CD8-positive, alpha-beta memory T cell (primary cell): ENCODE results near the gene LRRFIP1. TPM values are rescaled to one million over a fixed set of nuclear protein-coding genes. Genes with fewer than 3 reads are reported as not detected.

Source experiments
- CTCF ChIA-PET: fragments of 350-600 bp; sonication (Branson Sonifier 250); formaldehyde crosslinking; loops from one replicate; lab custom pipeline; 2021; ENCODE audit warnings: antibody characterized with exemption; lab: Charles Lee
- POLR2A ChIA-PET: fragments of 350-600 bp; sonication (Branson Sonifier 250); formaldehyde crosslinking; loops from one replicate; lab custom pipeline; 2021; ENCODE audit warnings: antibody characterized with exemption; lab: Charles Lee
- DNase-seq, 5 donors: peaks; one replicate each; pipeline versions ENCODE4 v3.0.0 to v3.0.0-alpha.2; 2020 to 2022; ENCODE audit warnings: mixed read lengths in 1 of 5
- H3K27ac ChIP-seq: one replicate; pipeline ENCODE4 v1.7.0; 2013; ENCODE audit warnings: low read depth, mild to moderate bottlenecking, low read length, moderate library complexity
- H3K27me3 ChIP-seq: 2 replicates; pipeline ENCODE4 v1.7.0; 2013; ENCODE audit warnings: low read length, mild to moderate bottlenecking; ENCODE audit not compliant: insufficient read depth, poor library complexity, severe bottlenecking
- H3K36me3 ChIP-seq: 2 replicates; pipeline ENCODE4 v1.7.0; 2013; ENCODE audit warnings: mild to moderate bottlenecking, low read length, moderate library complexity; ENCODE audit not compliant: insufficient read depth
- H3K4me1 ChIP-seq: 2 replicates; pipeline ENCODE4 v1.7.0; 2013; ENCODE audit warnings: mild to moderate bottlenecking, low read length, moderate library complexity; ENCODE audit not compliant: insufficient read depth
- H3K4me3 ChIP-seq: 2 replicates; pipeline ENCODE4 v1.7.0; 2013; ENCODE audit warnings: mild to moderate bottlenecking, low read length
- H3K9me3 ChIP-seq: 2 replicates; pipeline ENCODE4 v1.7.0; 2013; ENCODE audit warnings: mild to moderate bottlenecking, low read length
- H3K27ac Mint-ChIP-seq, 8 donors: one replicate each; pipeline ENCODE4 v1.8.0; 2020 to 2021; ENCODE audit warnings: mixed read lengths in 8 of 8, mild to moderate bottlenecking in 6 of 8, inconsistent platforms in 3 of 8, moderate library complexity in 3 of 8
- H3K27me3 Mint-ChIP-seq, 2 donors: one replicate each; pipeline ENCODE4 v1.8.0; 2020 to 2021; ENCODE audit warnings: mixed read lengths in 2 of 2, mild to moderate bottlenecking in 1 of 2, moderate library complexity in 1 of 2
- H3K36me3 Mint-ChIP-seq, 3 donors: one replicate each; pipeline ENCODE4 v1.8.0; 2020 to 2021; ENCODE audit warnings: mixed read lengths in 3 of 3, inconsistent platforms in 1 of 3, mild to moderate bottlenecking in 1 of 3
- H3K4me1 Mint-ChIP-seq, 3 donors: one replicate each; pipeline ENCODE4 v1.8.0; 2020 to 2021; ENCODE audit warnings: mixed read lengths in 3 of 3, inconsistent platforms in 1 of 3, mild to moderate bottlenecking in 1 of 3
- H3K4me3 Mint-ChIP-seq, 7 donors: one replicate each; pipeline ENCODE4 v1.8.0; 2020 to 2021; ENCODE audit warnings: mixed read lengths in 7 of 7, mild to moderate bottlenecking in 6 of 7, moderate library complexity in 4 of 7, inconsistent platforms in 2 of 7
- H3K9me3 Mint-ChIP-seq, 5 donors: one replicate each; pipeline ENCODE4 v1.8.0; 2020 to 2022; ENCODE audit warnings: mixed read lengths in 5 of 5, mild to moderate bottlenecking in 3 of 5, moderate library complexity in 2 of 5, inconsistent platforms in 1 of 5
- polyA plus RNA-seq: library from polyadenylated mRNA; unstranded; fragments of 300-500 nt; fragmentation: Illumina TruSeq; gene quantifications from one replicate; pipeline ENCODE4 v1.2.3, GENCODE V29; 2021
- total RNA-seq, 2 experiments: library from RNA; stranded (reverse); gene quantifications; one replicate each; pipeline ENCODE4 v1.2.3, GENCODE V29; 2021

The LRRFIP1 gene
- total and polyA plus RNA-seq, 3 experiments from 2014 or later = 128 to 192 (median 188) TPM

GRCh38 chr2:237693291-237693994, 66.1 kb downstream of the LRRFIP1 start:
- DNase-seq = peak in 2 of 5 donors; percentile 21 to 62
- ChIA-PET POLR2A (interaction anchor here (1.0 to 6.0 kb wide), 3 partner anchors 9 to 19 kb away, joined by 3 to 56 read pairs (median 8); no protein-coding TSS in a partner anchor), CTCF (interaction anchor here (1.6 to 19.9 kb wide), 6 partner anchors 9 to 51 kb away, joined by 5 to 295 read pairs (median 12); no protein-coding TSS in a partner anchor)
- H3K4me3 Mint-ChIP-seq = peak overlapping the region; percentile 87 to 96 (median 92)
- H3K36me3 ChIP-seq = no peaks in the 10 kb centered on the region
- peaks cover 0 to 8% (median 0%) of the 10 kb centered on the region in 3 donors for H3K36me3 Mint-ChIP-seq
- no peaks in the 10 kb centered on the region for H3K27me3 ChIP-seq
- peak overlapping the region; percentile 79 for H3K4me3 ChIP-seq
- H3K4me1 Mint-ChIP-seq = peaks cover 79 to 83% (median 81%) of the 10 kb centered on the region in 3 donors
- no peaks in the 10 kb centered on the region for H3K9me3 Mint-ChIP-seq
- peak overlapping the region; percentile 94 for H3K27ac ChIP-seq
- H3K4me1 ChIP-seq = peaks cover 77% of the 10 kb centered on the region
- H3K27me3 Mint-ChIP-seq = no peaks in the 10 kb centered on the region
- H3K9me3 ChIP-seq = no peaks in the 10 kb centered on the region
- H3K27ac Mint-ChIP-seq = peak overlapping the region; percentile 90 to 98 (median 96)

GRCh38 chr2:237694415-237695194, 67.2 kb downstream of the LRRFIP1 start:
- CTCF ChIA-PET = interaction anchor here (2.1 to 19.9 kb wide), 4 partner anchors 8 to 50 kb away, joined by 9 to 295 read pairs (median 14); no protein-coding TSS in a partner anchor
- POLR2A ChIA-PET = interaction anchor here (2.0 to 6.0 kb wide), 2 partner anchors 10 to 20 kb away, joined by 8 to 56 read pairs; no protein-coding TSS in a partner anchor
- Histone ChIP-seq H3K4me3 (peak overlapping the region; percentile 79), H3K27me3 (no peaks in the 10 kb centered on the region), H3K27ac (peak overlapping the region; percentile 94), H3K9me3 (no peaks in the 10 kb centered on the region), H3K36me3 (no peaks in the 10 kb centered on the region), H3K4me1 (peaks cover 77% of the 10 kb centered on the region)
- Mint-ChIP-seq H3K27ac (peak overlapping the region; percentile 90 to 98 (median 96)), H3K27me3 (no peaks in the 10 kb centered on the region), H3K4me1 (peaks cover 76 to 82% (median 79%) of the 10 kb centered on the region in 3 donors), H3K4me3 (peak overlapping the region; percentile 87 to 96 (median 92)), H3K9me3 (no peaks in the 10 kb centered on the region), H3K36me3 (peaks cover 0 to 10% (median 0%) of the 10 kb centered on the region in 3 donors)
- DNase-seq = no peak

GRCh38 chr2:237695201-237695780, 67.9 kb downstream of the LRRFIP1 start:
- Histone ChIP-seq H3K4me3 (peak overlapping the region; percentile 79), H3K4me1 (peaks cover 77% of the 10 kb centered on the region)

DNA sequence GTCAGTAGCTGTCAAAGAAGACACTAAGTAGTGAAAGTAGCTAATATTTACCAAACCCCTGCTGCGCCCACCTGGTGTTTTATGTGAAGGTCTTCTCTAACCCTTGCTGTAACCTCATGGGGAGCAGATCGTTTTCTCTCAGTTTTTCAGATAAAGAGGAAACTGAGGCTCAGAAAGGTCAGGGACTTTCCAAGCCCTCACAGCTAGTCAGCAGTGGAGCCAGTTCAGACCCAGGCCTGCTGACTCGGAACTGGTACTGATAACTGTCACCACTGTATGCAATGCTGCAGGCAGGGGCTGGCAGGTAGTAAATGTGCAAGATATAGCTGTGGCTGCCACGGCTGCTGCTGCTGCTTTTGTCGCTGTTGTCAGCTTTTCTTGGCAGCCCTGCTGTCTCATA, 69.1 kb downstream of the LRRFIP1 start:
- POLR2A ChIA-PET = interaction anchor here (0.7 to 2.9 kb wide), 3 partner anchors 9 to 49 kb away, joined by 3 to 18 read pairs (median 15); no protein-coding TSS in a partner anchor
- CTCF ChIA-PET = interaction anchor here (0.9 to 19.9 kb wide), 8 partner anchors 9 to 221 kb away, joined by 3 to 295 read pairs (median 12); no protein-coding TSS in a partner anchor
- H3K36me3 Mint-ChIP-seq = peaks cover 0 to 15% (median 0%) of the 10 kb centered on the region in 3 donors
- H3K4me1 ChIP-seq = peaks cover 81% of the 10 kb centered on the region
- no peaks in the 10 kb centered on the region for H3K36me3 ChIP-seq
- no peaks in the 10 kb centered on the region for H3K27me3 ChIP-seq
- H3K9me3 Mint-ChIP-seq = no peaks in the 10 kb centered on the region
- H3K27ac ChIP-seq = peak overlapping the region; percentile 25
- H3K4me3 ChIP-seq = peak overlapping the region; percentile 48
- H3K27ac Mint-ChIP-seq = peak overlapping the region; percentile 93 to 98 (median 96)
- peaks cover 81 to 84% (median 83%) of the 10 kb centered on the region in 3 donors for H3K4me1 Mint-ChIP-seq
- peak in 1 of 5 donors; percentile 72 for DNase-seq
- peak overlapping the region; percentile 65 to 94 (median 83) for H3K4me3 Mint-ChIP-seq
- no peaks in the 10 kb centered on the region for H3K27me3 Mint-ChIP-seq
- no peaks in the 10 kb centered on the region for H3K9me3 ChIP-seq

More at GRCh38 chr2:237695201-237695780, 67.9 kb downstream of the LRRFIP1 start:
- peak overlapping the region; percentile 90 to 98 (median 96) for H3K27ac Mint-ChIP-seq
- H3K27ac ChIP-seq = peak overlapping the region; percentile 94
- CTCF ChIA-PET = interaction anchor here (3.5 to 19.9 kb wide), 3 partner anchors 7 to 50 kb away, joined by 20 to 295 read pairs (median 39); no protein-coding TSS in a partner anchor
- peaks cover 0 to 14% (median 0%) of the 10 kb centered on the region in 3 donors for H3K36me3 Mint-ChIP-seq
- peak in 3 of 5 donors; percentile 54 to 66 (median 55) for DNase-seq
- H3K27me3 Mint-ChIP-seq = no peaks in the 10 kb centered on the region
- peak overlapping the region; percentile 87 to 96 (median 92) for H3K4me3 Mint-ChIP-seq
- peaks cover 76 to 82% (median 79%) of the 10 kb centered on the region in 3 donors for H3K4me1 Mint-ChIP-seq
- no peaks in the 10 kb centered on the region for H3K36me3 ChIP-seq
- no peaks in the 10 kb centered on the region for H3K9me3 ChIP-seq
- no peaks in the 10 kb centered on the region for H3K9me3 Mint-ChIP-seq
- POLR2A ChIA-PET = interaction anchor here (6.0 kb wide), 1 partner anchor 21 kb away, joined by 56 read pairs; no protein-coding TSS in a partner anchor
- H3K27me3 ChIP-seq = no peaks in the 10 kb centered on the region

DNA sequence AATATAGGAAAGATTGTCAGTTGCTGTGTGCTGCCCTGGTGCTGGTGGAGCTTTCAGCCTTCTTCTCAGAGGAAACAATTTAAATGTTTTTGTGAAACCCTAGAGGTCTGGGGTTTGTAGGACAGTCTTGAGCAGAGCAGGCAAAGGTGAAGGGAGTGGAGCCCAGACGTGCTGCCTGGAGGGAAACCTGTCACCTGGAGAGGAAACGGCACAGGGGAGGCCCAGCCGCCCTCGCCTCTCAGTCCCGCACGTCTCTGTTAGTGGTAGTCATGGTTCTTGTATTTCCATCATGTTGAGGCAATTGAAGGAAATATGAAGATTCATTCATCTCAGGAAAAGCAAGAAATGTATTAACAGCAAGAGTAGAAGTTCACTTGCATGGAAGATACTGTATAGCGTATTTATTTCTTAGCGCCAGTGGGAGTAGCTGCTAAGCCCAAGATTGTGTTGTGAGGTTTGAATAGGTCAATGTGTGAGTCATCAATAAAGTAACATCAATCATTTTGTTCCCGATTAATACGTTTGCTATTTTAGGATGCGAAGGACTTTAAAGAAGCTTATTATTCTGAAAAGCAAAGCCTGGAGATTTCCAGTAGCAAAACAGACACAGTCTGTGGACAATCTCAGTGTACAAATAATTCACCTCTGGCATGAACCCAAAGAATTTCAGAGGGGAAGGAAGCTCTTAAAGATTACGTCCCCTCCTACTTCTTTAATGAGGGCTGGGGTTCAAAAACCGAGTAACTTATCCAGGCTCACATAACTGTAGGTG, 70.4 kb downstream of the LRRFIP1 start:
- Mint-ChIP-seq H3K4me1 (peaks cover 94 to 97% (median 96%) of the 10 kb centered on the region in 3 donors), H3K36me3 (peaks cover 0 to 16% (median 0%) of the 10 kb centered on the region in 3 donors), H3K27ac (peak overlapping the region; percentile 93 to 98 (median 96)), H3K9me3 (no peaks in the 10 kb centered on the region), H3K27me3 (no peaks in the 10 kb centered on the region), H3K4me3 (peak overlapping the region; percentile 65 to 94 (median 83))
- Histone ChIP-seq H3K27ac (peak overlapping the region; percentile 20), H3K4me1 (peaks cover 94% of the 10 kb centered on the region), H3K27me3 (no peaks in the 10 kb centered on the region), H3K9me3 (no peaks in the 10 kb centered on the region), H3K4me3 (peak overlapping the region; percentile 48), H3K36me3 (no peaks in the 10 kb centered on the region)
- peak in 3 of 5 donors; percentile 30 to 57 (median 39) for DNase-seq
- ChIA-PET POLR2A (interaction anchor here (2.5 to 2.9 kb wide), 2 partner anchors 10 to 24 kb away, joined by 15 to 18 read pairs; no protein-coding TSS in a partner anchor), CTCF (interaction anchor here (1.0 to 19.9 kb wide), 8 partner anchors 10 to 222 kb away, joined by 3 to 295 read pairs (median 12); no protein-coding TSS in a partner anchor)

DNA sequence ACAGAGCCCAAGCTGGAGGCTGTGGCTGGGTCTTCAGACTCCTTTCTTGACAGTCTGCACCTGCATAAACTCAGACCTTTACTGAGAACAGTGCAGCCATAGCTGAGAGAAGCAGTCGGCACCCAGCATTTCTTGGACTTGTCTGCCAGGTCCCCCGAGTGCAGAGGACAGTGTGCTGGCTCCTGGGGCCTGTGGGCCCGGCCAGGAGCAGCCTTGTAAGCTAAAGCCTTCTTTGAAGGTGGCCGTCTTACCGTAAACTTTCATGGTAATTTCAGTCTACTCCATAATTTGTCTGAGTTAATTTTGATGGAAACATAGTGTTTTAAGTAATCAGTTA, 70.9 kb downstream of the LRRFIP1 start:
- Histone ChIP-seq H3K4me1 (peaks cover 100% of the 10 kb centered on the region), H3K4me3 (no peak overlapping the region), H3K27ac (peak overlapping the region; percentile 20), H3K27me3 (no peaks in the 10 kb centered on the region), H3K9me3 (no peaks in the 10 kb centered on the region), H3K36me3 (no peaks in the 10 kb centered on the region)
- Mint-ChIP-seq H3K36me3 (peaks cover 0 to 15% (median 0%) of the 10 kb centered on the region in 3 donors), H3K27ac (peak overlapping the region; percentile 93 to 98 (median 96)), H3K27me3 (no peaks in the 10 kb centered on the region), H3K4me3 (peak overlapping the region; percentile 65 to 94 (median 83)), H3K4me1 (peaks cover 97 to 99% (median 97%) of the 10 kb centered on the region in 3 donors), H3K9me3 (no peaks in the 10 kb centered on the region)
- ChIA-PET CTCF (interaction anchor here (1.0 to 19.9 kb wide), 6 partner anchors 10 to 127 kb away, joined by 3 to 295 read pairs (median 18); no protein-coding TSS in a partner anchor), POLR2A (interaction anchor here (2.5 to 2.9 kb wide), 2 partner anchors 11 to 24 kb away, joined by 15 to 18 read pairs; no protein-coding TSS in a partner anchor)
- no peak for DNase-seq
